DMS114 treated with DMSO at 0.1 percent for 48 hours (cell line): Measurements from ENCODE around the gene RCN1.
"Not testable (repeated sequence)": the region's sequence is repeated elsewhere in the genome, so short reads cannot be mapped to it uniquely, and the experiment has no call there.

Source experiments
- DNase-seq: peaks from one replicate; lab custom pipeline; 2025; ENCODE audit not compliant: unreplicated experiment; lab: John Stamatoyannopoulos, UW

Gene RCN1

DNA sequence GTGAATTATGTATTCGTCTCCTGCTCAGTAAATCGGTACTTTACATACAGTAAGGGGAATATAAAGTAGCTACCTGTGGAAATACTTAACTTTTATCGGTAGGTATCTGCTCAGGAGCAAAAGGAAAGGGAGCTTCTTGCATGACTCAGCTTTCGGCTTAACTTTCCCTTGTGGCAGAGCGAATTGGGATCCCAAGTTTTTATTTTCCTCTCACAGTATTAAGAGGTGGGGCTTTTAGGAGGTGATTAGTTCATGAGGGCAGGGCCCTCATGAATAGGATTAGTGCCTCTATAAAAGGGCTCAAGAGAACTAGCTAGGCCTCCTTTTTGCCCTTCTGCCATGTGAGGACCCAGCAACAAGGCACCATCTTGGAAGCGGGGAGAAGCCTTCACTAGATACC, 18.7 kb downstream of the RCN1 start:
- DNase-seq, result no peak

DNA sequence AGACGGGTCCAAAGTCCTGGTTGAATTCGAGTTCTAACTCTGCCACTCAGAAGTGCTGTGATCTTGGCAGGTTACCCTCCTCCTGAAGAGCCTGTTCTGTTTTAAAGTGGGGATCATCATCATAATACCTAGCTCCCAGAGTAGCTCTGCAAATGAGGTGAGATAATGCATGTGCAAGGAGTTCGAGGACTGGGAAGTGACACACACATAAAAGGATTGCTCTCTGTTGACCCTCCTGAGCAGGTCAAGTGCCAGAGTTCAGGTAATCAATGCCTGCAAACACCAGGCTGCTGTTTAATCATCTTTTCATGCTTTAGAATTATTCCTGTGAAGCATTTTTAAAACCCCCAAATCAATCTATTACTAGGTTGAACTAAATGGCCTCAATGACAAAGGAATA, 19.9 kb downstream of the RCN1 start:
- no peak for DNase-seq

DNA sequence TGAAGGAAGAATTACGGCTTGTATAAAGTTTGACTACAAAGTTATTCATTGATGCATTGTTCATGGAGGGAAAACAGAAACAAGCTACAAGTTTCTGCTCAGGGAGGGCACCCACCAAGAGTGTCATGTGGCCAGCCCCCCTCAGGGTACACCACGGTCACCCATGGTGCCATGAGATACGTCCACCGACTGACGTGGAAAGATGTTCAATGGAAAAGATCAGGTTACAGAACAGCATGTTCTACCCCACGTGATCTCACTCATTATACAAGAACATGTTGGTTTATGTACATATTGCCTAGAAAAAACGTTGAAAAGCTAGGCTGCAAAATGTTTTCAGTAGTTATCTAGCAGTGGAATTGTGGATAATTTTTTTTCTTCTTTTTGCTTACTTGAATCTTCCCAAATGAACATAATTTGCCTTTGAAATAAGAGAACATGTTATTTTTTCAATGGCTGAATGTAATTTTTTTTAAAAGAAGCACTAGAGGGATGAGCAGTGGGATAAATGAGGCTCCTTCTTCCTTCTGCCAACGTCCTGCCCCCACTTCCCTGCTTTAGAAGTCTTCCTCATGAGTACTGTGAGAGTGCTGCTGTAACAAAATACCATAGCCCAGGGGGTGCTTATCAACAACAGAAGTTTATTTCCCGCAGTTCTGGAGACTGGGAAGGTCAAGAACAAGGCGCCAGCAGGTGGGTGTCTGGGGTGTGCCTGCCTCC, 22.5 kb downstream of the RCN1 start:
- DNase-seq, result no peak

DNA sequence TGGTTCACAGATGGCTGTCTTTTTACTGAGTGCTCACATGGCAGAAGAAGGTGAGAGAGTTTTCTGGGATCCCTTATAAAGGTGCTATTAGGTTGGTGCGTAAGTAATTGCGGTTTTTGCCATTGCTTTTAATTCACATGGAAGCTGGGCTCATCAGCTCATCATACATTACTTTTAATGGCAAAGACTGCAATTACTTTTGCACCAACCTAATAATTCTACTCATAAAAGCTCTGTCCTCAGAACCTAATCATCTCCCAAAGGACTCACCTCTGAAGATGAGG, 23.0 kb downstream of the RCN1 start:
- DNase-seq, result no peak

DNA sequence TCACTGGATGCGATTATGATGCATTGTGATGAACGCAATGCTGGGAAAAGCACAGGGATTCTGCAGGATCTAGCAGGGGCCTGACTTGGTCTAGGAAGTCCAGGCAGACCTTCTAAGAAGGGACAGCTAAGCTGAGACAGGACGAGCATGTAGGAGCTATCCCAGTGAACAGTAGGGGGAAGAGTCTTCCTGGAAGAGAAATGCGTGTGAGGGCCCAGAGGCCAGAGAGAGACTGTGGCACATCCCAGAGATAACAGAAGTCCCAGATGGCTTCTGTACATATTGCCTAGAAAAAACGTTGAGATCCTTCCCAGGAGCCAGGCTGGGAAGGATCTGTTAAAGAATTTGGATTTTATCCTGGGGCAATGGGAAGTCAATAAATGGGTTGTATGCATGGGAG, 24.6 kb downstream of the RCN1 start:
- DNase-seq, result no peak

DNA sequence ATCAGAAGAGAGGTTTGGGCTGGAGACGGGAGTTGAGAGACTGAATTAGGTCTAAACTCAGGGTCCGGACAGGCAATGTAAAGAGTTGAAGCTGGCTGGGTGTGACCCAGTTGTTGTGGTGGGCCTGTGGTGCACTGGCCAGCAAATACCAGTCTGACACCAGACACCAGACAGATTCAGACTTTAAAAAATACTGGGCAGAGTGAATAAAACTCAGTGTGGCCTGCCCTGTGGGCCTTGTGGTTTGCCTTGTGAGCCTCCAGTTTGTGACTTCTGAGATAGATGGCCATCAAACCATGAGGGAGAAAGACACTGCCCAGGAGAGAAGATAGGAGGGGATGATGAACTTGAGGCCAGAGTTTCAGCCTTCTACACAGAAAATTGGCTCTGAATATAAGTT, 25.8 kb downstream of the RCN1 start:
- DNase-seq, result no peak

DNA sequence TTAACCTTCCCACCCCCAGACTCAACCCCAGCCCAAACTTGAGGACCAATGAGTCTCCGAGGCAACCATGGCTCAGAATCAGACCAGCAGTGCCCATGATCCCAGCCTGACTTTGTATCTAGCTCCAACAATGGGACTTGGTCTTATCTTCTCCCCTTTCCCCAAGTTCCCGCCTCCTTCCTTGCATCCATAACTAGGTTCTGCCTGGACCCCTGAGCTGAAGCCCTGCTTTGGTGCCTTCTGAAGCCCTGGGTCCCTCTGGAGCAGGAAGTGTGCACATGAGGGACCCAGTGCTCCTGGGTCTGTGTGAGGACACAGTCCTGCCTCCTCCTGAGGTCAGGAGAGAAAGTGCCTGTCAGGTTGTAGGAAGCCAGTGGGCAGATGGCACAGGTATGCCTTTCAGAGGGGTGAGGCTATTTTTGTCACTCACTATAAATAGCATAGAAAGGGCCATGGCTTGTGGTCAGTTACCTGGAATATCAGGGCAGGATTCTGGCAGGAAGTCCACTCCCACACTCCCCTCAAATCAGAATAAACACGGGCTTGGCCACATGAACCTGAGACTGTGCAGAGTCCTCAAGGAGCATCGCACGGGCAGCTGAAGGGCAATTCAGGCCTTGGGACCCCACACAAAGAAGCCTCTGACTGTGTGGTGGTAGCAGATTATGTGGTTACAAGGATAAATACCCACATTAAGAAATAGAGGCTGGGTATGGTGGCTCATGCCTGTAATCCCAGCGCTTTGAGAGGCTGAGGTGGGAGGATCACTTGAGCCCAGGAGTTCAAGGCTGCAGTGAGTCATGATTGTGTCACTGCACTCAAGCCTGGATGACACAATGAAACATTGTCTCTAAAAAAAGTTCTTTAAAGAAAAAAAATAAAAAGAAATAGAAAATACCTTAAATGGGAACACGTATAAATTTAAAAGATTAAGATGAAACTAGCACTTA, 27.4 kb downstream of the RCN1 start:
- DNase-seq, result no peak

DNA sequence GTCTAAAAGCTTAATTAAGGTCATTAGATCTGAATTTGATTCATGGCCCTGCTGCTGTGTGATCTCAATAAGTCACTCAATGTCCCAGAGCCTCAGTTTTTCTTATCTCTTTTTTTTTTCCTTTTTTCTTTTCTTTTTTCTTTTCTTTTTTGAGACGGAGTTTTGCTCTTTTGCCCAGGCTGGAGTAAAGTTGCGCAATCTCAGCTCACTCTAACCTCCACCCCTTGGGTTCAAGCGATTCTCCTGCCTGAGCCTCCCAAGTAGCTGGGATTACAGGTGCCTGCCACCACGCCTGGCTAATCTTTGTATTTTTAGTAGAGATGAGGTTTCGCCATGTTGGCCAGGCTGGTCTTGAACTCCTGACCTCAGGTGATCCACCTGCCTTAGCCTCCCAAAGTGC, 28.3 kb downstream of the RCN1 start:
- DNase-seq, result not testable (repeated sequence)

DNA sequence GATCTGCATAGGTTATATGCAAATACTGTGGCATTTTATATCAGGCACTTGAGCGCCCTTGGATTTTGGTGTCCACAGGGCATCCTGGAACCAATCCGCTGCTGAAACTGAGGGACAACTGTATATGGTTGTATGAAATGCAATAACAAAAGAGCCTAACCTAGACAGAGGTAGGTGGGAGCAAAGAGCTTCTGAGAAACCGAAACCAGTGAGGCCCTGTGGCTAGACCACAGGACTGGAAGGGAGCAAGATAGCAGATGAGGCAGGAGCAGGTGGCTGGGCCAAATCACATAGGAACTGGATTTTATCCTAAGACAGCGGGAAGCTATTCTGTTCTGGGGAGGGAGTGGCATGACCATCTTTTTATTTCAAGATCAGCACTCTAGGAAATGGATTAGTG, 30.1 kb downstream of the RCN1 start:
- no peak for DNase-seq

DNA sequence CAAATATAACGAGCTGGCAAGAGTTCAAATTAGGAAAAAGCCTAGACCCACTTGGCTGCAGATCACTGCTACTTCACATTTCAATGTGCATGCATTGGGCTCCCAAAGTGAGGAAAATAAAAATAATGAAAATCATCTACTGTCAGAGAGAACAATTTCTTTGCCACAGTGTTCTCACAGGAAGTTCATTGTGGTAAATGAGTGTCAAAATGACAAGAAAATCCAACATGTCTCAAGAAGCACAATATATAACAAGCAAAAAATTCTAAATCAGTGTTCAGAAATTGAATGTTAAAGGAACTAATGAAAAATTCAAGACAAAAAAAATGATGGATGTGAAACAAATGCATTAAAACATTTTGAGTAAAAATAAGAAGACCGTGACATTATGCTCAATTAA, 31.3 kb downstream of the RCN1 start:
- DNase-seq, result no peak

DNA sequence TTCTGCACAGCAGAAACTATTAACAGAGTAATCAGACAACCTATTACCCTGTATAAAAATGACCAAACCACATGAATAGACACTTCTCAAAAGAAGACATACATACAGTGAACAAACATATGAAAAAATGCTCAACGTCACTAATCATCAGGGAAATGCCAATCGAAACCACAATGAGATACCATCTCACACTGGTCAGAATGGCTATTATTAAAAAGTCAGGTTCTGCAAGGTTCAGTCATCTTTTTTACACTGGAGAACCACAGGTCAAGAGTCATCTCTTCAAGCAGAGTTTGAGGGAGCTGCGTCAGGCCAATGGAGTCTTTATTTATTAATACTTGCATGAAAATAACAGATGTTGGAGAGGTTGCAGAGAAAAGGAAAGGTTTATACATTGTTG, 40.4 kb downstream of the RCN1 start:
- DNase-seq, result no peak

DNA sequence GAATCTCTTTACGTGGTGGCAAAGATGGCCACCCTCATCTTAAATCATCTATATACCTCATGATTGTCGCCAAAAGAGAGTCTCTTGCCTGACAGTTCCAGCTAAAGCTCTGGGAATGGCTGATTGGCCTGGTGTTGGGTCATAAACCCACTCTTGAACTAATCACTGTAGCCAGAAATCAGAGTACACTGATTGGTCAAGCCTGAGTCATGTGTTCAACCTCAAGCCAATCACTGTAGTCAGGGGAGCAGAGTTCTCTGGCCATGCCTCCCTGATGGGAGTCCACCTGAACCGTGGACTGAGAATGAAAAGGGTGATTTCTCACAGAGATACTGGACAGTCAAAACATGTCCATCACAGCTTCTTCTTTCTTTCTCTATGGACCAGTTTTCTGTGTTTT, 45.8 kb downstream of the RCN1 start:
- no peak for DNase-seq

DNA sequence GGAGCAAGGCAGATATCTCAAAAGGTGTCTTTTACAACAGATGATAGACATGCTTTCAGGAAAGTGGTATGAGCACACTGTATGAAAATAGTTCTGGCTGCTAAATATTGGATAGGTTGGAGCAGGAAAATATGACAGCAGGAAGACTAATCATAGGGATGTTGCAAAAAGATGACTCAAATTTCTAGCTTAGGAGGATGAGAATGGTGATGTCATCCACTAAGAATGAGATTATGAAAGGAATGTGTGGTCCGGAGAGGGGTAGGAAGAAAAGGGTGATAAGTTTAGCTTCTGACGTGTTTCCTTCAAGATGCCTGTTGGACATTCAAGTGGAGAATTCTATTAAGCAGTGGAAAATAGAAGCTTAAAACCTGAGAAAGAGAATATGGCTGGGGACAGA, 46.4 kb downstream of the RCN1 start:
- DNase-seq, result no peak

DNA sequence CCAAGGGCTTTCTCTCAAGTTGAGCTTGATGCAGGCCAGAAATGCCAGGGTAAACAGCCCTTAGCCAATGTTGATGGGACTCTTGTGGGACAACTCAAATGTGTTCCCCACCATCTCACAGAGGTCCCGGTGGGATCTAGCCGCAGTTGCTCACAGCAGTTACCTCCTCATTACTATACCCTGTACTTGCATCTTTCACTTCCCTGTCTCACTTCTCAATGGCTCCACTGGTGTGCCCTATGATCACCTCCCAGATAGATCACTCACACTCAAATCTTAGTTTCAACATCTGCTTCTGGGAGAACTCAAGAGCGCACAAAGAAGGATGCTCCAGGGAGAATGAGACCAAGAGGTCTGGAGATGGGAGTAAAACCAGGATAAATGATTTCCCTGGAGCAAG, 47.0 kb downstream of the RCN1 start:
- DNase-seq, result no peak

DNA sequence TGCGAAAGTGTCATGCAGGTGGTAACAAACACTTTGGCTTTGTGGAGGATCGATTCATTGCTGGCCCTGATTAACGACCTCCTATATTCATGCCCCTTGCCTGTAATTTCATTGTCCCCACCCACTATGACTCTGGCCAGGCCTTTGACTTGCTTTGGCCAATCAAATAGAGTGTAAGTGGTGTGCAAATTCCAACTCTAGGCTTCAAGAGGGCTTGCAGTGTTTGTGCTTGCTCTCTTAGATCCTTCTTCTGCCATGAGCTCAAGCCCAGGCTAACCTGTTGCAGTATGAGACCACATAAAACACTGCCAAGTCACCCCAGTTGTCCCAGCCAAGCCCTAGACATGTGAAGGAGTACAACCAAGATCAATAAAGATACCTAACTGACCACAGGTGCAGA, 48.0 kb downstream of the RCN1 start:
- DNase-seq, result no peak

DNA sequence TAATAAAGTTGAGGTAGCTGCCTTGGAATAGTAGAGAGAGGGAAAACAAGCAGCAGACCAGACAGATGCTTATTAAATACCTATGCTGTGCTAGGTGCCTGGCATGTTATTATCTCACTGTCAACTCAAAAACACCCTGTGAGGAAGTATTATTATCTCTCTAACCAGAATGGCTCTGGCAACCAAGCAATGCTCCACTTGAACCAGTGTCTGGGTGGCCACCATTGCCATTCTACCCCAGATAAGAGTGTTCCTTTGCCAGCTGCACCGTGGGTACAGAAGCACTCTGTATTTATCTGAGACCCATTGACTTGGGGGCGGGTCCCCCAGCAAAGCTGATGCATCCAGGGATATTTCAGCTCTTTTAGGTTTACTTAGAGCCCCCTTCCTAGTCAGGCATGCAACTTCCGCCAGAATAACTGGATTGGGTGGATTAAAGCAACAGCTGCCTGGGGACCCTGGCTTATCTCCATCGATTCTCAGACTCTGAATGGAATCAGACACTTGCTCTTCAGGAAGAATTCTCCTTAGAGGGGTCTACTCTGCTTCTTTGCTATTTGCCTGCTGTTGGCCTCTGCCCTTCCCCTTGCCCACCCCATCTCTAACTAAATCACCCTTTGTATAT, 49.1 kb downstream of the RCN1 start:
- DNase-seq, result no peak

DNA sequence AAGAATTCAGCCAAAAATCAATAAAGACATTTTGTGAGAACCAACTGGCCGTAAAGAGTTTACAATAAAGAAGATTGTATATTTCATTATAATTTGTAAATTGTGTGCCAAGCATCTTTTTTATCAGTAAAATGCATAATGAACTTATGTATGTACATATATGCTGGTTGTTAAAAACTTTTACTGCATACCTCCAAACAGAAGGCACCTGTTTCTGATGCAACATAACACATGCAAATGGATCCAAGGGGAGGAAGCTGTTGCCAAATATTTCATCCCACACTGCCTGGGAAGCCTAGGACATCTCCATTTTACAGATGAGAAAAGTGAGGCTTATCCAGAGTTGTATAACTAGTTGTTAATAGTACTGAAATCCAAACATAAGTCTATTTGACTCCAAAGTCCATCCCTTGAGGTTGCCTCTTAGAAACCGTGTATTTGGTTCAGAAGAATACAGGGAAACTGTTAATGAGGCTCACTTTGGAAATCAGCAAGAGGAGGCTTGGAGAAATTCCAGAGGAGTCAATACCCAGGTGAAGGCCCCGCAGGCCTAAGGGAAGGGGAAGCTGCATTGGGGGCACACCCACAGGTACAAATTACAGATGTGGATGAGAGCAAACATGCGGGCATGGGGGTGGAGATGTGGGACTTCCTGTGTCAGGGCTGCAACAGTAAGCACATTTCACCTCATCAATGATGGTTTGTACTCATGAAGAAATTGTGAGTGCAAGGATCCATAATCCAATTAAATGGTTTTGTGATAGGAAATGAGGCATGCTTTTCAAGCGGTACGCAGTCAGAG, 51.1 kb downstream of the RCN1 start:
- no peak for DNase-seq

DNA sequence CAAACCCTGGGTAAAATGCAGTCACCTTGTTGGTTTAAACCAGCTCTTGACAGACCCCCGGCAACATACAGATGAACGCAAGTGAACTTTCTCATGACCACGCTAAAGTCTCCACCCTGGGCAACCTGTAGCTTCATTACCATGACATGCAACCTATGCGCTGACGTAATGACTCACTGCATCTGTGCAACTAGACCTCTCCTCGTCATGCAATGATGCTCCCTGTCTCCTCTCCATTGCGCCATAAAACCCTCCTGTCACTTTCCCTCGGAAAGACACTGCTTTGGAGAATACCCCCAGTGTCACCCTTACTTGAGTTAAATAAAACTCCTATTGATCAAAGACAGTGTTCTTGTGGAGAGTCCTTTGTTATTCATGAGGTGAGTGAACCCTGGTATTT, 52.5 kb downstream of the RCN1 start:
- no peak for DNase-seq

DNA sequence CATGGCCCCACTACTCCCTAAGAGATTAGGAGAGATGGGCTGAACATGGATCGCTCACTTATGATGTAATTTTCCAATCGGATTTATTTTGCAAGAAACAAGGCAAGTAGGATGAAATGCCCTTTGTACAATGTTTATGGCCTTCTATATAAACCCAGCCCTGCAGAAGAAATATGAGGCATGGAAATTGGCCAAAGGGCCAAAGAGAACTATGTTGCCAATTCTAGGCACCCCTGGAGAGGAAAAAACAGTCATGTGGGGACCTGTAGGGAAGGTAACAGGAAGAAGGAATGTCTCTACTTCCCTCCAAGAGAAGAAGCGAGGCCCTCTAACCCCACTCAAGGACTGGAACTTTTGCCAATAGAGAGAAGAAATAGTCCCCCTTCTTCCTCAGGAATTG, 54.4 kb downstream of the RCN1 start:
- DNase-seq, result no peak

DNA sequence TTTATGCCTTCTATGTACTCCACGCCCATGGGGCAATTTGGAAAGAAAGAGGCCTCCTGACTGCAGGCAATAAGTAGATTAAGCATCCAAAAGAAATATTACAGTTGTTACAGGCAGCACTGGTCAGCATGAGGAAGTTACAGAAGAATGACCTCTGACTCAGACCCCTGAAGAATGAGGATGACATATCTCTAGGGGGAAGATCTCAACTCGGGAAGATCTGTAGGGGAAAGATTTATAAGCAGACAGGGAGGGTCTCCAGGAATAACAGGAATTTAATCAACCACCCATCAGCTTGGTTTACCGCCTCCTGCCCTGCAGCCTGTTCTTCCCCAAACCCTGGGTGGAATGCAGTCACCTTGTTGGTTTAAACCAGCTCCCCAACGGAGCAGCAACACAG, 58.0 kb downstream of the RCN1 start:
- no peak for DNase-seq

DNA sequence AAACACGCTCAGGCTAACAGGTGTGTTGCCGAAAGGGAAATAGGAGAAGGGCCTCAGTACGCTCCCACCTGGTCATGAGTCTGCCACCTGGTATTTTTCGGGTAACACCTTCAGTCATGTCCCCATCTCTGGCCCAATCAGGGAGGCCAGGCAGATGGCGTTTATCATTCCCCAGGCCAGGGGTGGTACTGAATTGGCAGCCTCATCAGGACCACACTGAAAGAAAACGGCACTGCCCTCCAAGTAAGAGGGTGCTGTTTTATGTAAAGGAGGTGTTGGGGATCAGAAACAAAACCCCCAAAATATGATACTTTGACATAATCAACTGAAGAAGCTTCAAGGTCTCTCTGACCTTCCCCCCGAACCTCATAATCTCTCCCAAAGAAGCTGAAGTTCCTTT, 58.9 kb downstream of the RCN1 start:
- no peak for DNase-seq
